Measurements from ENCODE around the gene GAK.

- TF ChIP-seq CTCF (IDR thresholded peaks at IDR 0.05), result no peak
- TF ChIP-seq POLR2A (IDR thresholded peaks at IDR 0.05), result no peak
Observed at GRCh38 chr4:858041-858481, 74.1 kb downstream of the GAK start.

Data from vagina (tissue), 2 donors.